ENCODE data around the gene APOC3. TPM values are rescaled to one million over a fixed set of nuclear protein-coding genes. Genes with fewer than 3 reads are reported as not detected.

APOC3 gene
- total RNA-seq, 1 donor from 2014 or later, result 8.4 TPM

DNA sequence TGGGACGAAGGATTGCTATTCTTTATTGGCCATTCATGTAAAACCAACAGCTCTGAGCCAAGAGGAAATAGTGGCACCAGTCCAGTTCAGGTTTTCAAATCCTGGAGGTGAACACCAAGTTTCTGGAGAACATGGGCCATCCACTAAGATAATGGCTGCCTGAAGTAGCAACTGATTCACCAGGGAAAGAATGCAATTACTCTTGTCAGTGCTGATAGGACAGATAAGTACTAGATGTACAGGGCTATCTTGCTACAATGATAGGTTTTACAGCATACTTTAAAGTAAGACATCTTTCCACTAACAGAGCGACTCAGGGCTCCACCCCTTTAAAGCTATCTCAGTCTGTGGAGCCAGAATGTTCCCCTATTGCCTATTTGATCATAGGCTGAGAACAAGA is 44.5 kb downstream of the APOC3 start:
- DNase-seq (ENCODE audit: low spot score), result no peak

DNA sequence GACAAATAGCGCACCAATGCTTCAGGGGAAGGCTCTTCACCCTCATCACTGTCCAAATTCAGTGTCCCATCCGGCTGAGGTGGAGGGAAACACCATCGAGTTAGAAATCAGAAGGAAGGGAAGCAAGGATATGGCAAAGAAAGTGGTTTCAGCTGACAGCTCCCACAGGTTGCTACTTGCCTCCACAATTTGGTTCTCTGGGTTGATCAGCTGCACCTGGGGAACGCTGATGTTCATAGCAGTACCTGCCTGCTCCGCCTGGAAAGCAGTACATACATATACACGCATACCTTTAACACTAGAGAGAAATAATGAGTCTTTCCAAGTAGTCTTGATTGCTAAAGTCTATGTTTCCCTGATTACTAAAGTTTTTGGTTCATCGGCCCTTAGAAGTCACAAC is 45.5 kb downstream of the APOC3 start:
- no peak for DNase-seq (ENCODE audit: low spot score)

DNA sequence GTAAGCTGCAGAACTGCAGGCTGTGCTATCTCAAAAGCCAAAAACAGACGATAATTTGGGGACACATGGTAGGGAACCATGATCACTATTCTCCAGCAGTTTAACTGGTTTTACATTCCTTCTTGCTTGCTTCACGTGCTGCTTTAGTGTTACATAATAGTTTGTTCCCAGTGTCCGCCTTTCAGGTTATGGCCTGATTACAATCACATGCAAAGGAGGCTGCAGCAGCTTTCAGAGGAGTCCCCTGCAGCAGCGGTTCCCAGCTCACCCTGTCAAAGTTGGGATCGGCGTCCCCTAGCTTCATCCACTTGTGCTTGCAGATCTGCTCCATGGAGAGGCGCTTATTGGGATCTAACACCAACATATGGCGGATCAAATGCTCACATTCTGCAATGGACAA is 46.9 kb downstream of the APOC3 start:
- no peak for DNase-seq (ENCODE audit: low spot score)

DNA sequence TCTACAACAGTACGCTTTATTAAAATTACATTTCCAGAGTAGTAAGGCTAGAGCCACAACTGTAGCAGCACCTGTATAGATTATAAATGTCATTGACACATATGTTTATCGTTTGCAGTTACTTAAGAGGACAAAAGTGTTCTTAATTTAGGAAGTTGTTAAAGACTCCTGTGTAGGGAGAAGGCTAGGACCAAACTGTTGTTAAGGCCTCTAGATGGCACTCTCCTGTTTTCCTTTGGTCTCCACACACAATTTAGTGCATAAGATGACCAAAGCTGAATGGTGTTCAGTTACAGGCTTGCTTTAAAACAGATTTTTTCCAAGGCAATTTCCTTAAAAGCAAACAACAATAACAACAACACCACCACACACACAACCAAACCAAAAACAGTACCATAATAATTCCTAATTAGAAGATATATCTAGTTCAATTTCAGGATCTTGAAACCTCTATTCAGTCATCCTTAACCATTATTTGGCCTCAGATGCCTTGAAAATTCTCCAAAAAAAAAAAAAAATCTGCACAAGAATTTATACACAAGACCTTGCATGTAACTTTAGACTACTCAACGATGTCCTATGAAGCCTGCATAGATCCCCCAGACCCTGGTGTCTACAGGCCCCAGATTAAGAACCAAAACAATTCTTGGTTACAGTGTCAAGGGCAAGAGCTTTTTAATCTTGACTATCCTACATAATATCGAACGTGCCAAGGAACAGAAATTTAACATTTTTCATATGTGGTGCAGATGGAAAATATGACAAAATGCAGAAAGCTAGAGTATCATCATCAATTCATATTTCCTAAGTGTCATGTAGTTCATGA is 50.3 kb downstream of the APOC3 start:
- peak; percentile 28 for DNase-seq (ENCODE audit: low spot score)

DNA sequence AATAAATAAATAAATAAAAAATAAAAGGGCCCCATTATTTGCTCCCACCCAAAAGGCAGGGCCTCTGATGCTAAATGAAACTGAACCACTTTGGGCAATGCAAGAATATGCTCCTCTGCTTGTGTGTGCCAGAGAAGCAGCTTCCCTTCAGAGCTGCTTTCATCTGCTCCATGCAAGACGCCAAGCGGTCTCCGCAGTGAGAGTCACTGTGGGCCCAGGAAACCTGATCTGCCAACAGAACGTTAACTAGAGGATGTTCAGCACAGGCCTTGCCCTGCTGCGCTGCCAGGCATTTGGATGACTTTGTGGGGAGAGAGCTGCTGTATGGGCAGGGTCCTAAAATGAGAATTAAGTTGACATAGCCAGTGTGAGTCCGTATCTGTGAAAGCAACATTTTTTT is 51.4 kb downstream of the APOC3 start:
- no peak for DNase-seq (ENCODE audit: low spot score)

DNA sequence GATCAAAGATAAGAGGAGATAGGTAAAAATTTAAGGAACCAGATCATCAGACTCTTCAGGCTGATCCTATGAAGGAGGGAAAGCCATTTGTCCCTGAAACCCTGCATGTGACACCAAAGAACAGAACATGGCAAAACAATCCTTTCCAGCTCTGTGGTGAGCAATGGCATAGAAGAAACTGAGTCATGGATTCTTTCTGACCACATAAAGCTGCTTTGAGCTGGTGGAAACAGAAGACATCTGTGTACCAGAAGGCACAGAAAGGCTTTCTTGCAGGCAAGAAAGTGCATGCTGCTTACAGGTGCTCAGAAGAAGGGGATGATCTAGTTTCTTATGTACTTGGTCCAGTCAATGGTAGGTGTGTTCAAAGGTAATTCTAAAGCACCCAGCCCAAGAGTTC is 52.7 kb downstream of the APOC3 start:
- no peak for DNase-seq (ENCODE audit: low spot score)

Other genes with a start within 250 kb of the APOC3 start
- 14.0 TPM for gene BUD13, start 56.9 kb upstream of the APOC3 start, total RNA-seq
- gene ZPR1, start 41.9 kb upstream of the APOC3 start, total RNA-seq, result 48.1 TPM
- 0.29 TPM for gene APOA5, start 38.0 kb upstream of the APOC3 start, total RNA-seq
- gene APOA4, start 6.6 kb upstream of the APOC3 start, total RNA-seq, result not detected
- gene APOA1, start 7.7 kb downstream of the APOC3 start, total RNA-seq, result 23.3 TPM

Measured in mucosa of gallbladder (tissue), 1 donor.